ENCODE data around the gene SLC1A2.

DNA sequence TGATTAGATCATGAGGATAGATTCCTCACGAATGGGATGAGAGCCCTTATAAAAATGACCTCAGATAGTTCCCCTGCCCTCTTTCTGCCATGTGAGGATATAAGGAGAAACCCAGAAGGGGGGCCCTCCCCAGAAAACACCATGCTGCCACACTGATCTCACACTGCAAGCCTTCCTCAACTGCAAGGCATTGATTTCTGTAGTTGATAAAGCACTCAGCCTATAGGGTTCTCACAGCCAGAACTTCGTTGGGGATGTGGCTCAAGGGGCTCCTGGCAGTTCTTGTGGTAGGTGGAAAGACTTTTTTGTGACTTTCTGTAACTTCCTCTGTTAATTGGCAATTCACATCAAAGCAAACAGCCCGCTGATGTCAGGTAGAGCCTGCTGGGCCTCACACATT is 171.5 kb downstream of the SLC1A2 start:
- TF ChIP-seq EZH2phosphoT487 (IDR thresholded peaks at IDR 0.05), result no peak
- no peak for TF ChIP-seq CTCF (IDR thresholded peaks at IDR 0.05)

Data from neural progenitor cell (in vitro differentiated cells).